HCT116 (cell line): ENCODE results near the gene GATAD2A. TPM values are rescaled to one million over a fixed set of nuclear protein-coding genes. Genes with fewer than 3 reads are reported as not detected.

ENCODE experiments used
- ATAC-seq: fragments of 200-7000 bp; cut with Tn5 transposase; 2 replicates; pipeline ENCODE4 v1.9.1; 2020; ENCODE audit warnings: mild to moderate bottlenecking, moderate library complexity
- BruUV-seq: library from RNA; stranded (reverse); fragments of 400-500 nt; replicated peaks from 2 replicates; lab custom pipeline; 2021; lab: Mats Ljungman, UMichigan
- CTCF ChIA-PET: fragments of 300-600 bp; sonication (Branson Sonifier 250); formaldehyde crosslinking; loops from one replicate; lab custom pipeline; 2021; ENCODE audit warnings: antibody characterized with exemption; lab: Charles Lee
- POLR2A ChIA-PET: fragments of 300-600, 350-600 bp; sonication (Branson Sonifier 250); formaldehyde crosslinking; loops from one replicate; lab custom pipeline; 2021; ENCODE audit warnings: antibody characterized with exemption; lab: Charles Lee
- RAD21 ChIA-PET, 2 experiments: fragments of 300-600 bp; sonication (Branson Sonifier 250); formaldehyde crosslinking; loops; one replicate each; lab custom pipeline; 2023; ENCODE audit warnings: low total read pairs in 2 of 2; ENCODE audit not compliant: uncharacterized antibody in 2 of 2, unreplicated experiment in 2 of 2, low non-redundant PET in 1 of 2; lab: Charles Lee
- DNase-seq: peaks from one replicate; pipeline ENCODE4 v3.0.0-alpha.2; 2010; ENCODE audit warnings: low read depth, low spot score
- H2AFZ ChIP-seq: fragments of 200-600 bp; shearing (Covaris generic), sonication (generic); 2 replicates; pipeline ENCODE4 v1.6.1; 2017; ENCODE audit warnings: low read depth, mixed run types, mixed read lengths, antibody characterized with exemption, low read length; ENCODE audit not compliant: poor library complexity, severe bottlenecking
- H3K27ac ChIP-seq: 2 replicates; pipeline ENCODE4 v1.5.1; 2012; ENCODE audit warnings: low read depth, low read length
- H3K27me3 ChIP-seq: fragments of 200-600 bp; sonication (generic); 2 replicates; pipeline ENCODE4 v1.6.1; 2016; ENCODE audit warnings: mixed run types, low read length, mixed read lengths; ENCODE audit not compliant: insufficient read depth
- H3K36me3 ChIP-seq, 2 experiments: fragments of 200-500 bp in 1 of 2; fragments of 200-600 bp in 1 of 2; sonication (Bioruptor generic) in 1 of 2; sonication (generic) in 1 of 2; 2 replicates each; pipeline versions ENCODE4 v1.5.1 to v1.6.1; 2014 to 2016; ENCODE audit warnings: low read length in 2 of 2, inconsistent platforms in 1 of 2, mixed read lengths in 1 of 2, mixed run types in 1 of 2; ENCODE audit not compliant: insufficient read depth in 2 of 2, control insufficient read depth in 1 of 2
- H3K4me1 ChIP-seq, 2 experiments: fragments of 200-600 bp in 1 of 2; sonication (generic) in 1 of 2; 2 replicates each; pipeline versions ENCODE4 v1.5.1 to v1.6.1; 2012 to 2017; ENCODE audit warnings: low read length in 2 of 2, inconsistent platforms in 1 of 2, mild to moderate bottlenecking in 1 of 2, mixed read lengths in 1 of 2, mixed run types in 1 of 2, moderate library complexity in 1 of 2; ENCODE audit not compliant: insufficient read depth in 2 of 2, control insufficient read depth in 1 of 2
- H3K4me2 ChIP-seq: fragments of 200-600 bp; sonication (generic); 2 replicates; pipeline ENCODE4 v1.6.1; 2017; ENCODE audit warnings: mixed run types, low read length, mixed read lengths
- H3K4me3 ChIP-seq, 2 experiments: fragments of 200-600 bp in 1 of 2; sonication (generic) in 1 of 2; replicated peaks in 1 of 2; 2 replicates each; pipeline ENCODE4 v1.5.1; 2011 to 2016; ENCODE audit warnings: low read length in 2 of 2, control low read depth in 1 of 2, low read depth in 1 of 2, mild to moderate bottlenecking in 1 of 2, mixed read lengths in 1 of 2, mixed run types in 1 of 2
- H3K79me2 ChIP-seq: fragments of 200-600 bp; sonication (generic); 2 replicates; pipeline ENCODE4 v1.6.1; 2017; ENCODE audit warnings: mild to moderate bottlenecking, mixed run types, low read length, moderate library complexity, mixed read lengths; ENCODE audit not compliant: insufficient read depth
- H3K9ac ChIP-seq: fragments of 200-600 bp; sonication (generic); 2 replicates; pipeline ENCODE4 v1.6.1; 2016; ENCODE audit warnings: low read length, mixed read lengths
- H3K9me2 ChIP-seq: fragments of 200-600 bp; sonication (generic), shearing (Covaris generic); 2 replicates; pipeline ENCODE4 v1.6.1; 2017; ENCODE audit warnings: mixed run types, mild to moderate bottlenecking, moderate library complexity; ENCODE audit not compliant: insufficient read depth
- H3K9me3 ChIP-seq, 2 experiments: fragments of 200-500 bp in 1 of 2; fragments of 200-600 bp in 1 of 2; sonication (Bioruptor generic) in 1 of 2; sonication (generic) in 1 of 2; 2 replicates each; pipeline ENCODE4 v1.6.1; 2014 to 2017; ENCODE audit warnings: low read length in 2 of 2, mixed read lengths in 2 of 2, inconsistent platforms in 1 of 2, low read depth in 1 of 2, mild to moderate bottlenecking in 1 of 2, mixed run types in 1 of 2, moderate library complexity in 1 of 2; ENCODE audit not compliant: control insufficient read depth in 1 of 2, insufficient read depth in 1 of 2
- H4K20me1 ChIP-seq: fragments of 200-600 bp; sonication (generic), shearing (Covaris generic); 2 replicates; pipeline ENCODE4 v1.6.1; 2017; ENCODE audit warnings: mixed run types, mild to moderate bottlenecking, moderate library complexity; ENCODE audit not compliant: insufficient read depth
- CEBPB ChIP-seq: IDR thresholded peaks from 2 replicates; pipeline ENCODE4 v1.6.1; 2012; ENCODE audit warnings: low read depth
- CTCF ChIP-seq, 3 experiments: fragments of 200-600 bp in 1 of 3; sonication (generic) in 1 of 3; IDR thresholded peaks in 2 of 3; conservative IDR thresholded peaks in 1 of 3; 2 replicates each; pipeline ENCODE4 v1.5.1; 2012 to 2017; ENCODE audit warnings: low read depth in 2 of 3, low read length in 2 of 3, antibody characterized with exemption in 1 of 3, borderline replicate concordance in 1 of 3, control low read depth in 1 of 3, mild to moderate bottlenecking in 1 of 3, mixed read lengths in 1 of 3, mixed run types in 1 of 3, moderate library complexity in 1 of 3; ENCODE audit not compliant: insufficient read depth in 1 of 3
- EZH2phosphoT487 ChIP-seq: fragments of 200-600 bp; IDR thresholded peaks from 2 replicates; pipeline ENCODE4 v1.6.1; 2018; ENCODE audit warnings: antibody characterized with exemption, borderline replicate concordance
- JUND ChIP-seq: IDR thresholded peaks from 2 replicates; pipeline ENCODE4 v1.6.1; 2012
- RAD21 ChIP-seq: IDR thresholded peaks from 2 replicates; pipeline ENCODE4 v1.6.1; 2012; ENCODE audit warnings: low read depth, mild to moderate bottlenecking
- intact Hi-C: fragments of 100-400 bp; cut with micrococcal nuclease; formaldehyde crosslinking; loops from 2 replicates; pipeline ENCODE4 v1.10.0; 2022
- total RNA-seq: library from RNA; stranded (reverse); gene quantifications from one replicate; pipeline ENCODE4 v1.2.1, GENCODE V29; 2021; ENCODE audit not compliant: unreplicated experiment
- TF ChIP-seq, protein P1 (sequence below): IDR thresholded peaks from 2 replicates; pipeline ENCODE4 v1.6.1; 2011; ENCODE audit warnings: mild to moderate bottlenecking, low read length, moderate library complexity; ENCODE audit not compliant: insufficient replicate concordance; ENCODE audit errors: extremely low read depth
- TF ChIP-seq, protein P2 (sequence below): IDR thresholded peaks from 2 replicates; pipeline ENCODE4 v1.6.1; 2012

The GATAD2A gene
- total RNA-seq, 1 experiment from 2014 or later: 130 TPM

DNA sequence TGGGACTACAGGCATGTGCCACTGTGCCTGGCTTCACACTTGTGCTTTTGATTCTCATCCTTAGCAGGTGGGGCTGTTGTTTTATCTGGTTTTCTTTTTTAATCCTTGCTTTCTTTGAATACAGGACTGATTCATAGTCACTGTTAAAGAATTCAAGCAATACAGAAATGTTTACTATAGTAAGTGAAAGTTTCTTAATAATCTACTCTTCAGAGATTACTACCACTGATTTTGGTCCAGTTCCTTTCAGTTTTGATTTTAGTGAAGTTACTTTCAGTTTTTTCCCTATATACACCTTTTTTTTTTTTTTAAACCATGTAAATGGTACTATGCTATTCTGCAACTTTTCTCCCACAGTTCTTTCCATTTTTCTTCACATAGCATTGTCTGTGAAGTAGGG lies 53.6 kb downstream of the GATAD2A start:
- RAD21 ChIA-PET: no interaction called here
- no peak for DNase-seq
- POLR2A ChIA-PET: no interaction called here
- Histone ChIP-seq H3K4me3 (no peak overlapping the region), H3K27ac (no peak overlapping the region), H3K9me3 (no peaks in the 10 kb centered on the region), H3K9me2 (no peaks in the 10 kb centered on the region), H3K9ac (no peak overlapping the region), H3K36me3 (peaks cover 0 to 2% of the 10 kb centered on the region in 2 experiments; a peak in 1 of 4 replicates), H3K79me2 (peaks cover 99% of the 10 kb centered on the region), H4K20me1 (peaks cover 6% of the 10 kb centered on the region; the same call in 1 of the 2 replicates), H3K4me1 (peaks cover 0 to 17% of the 10 kb centered on the region in 2 experiments; a peak in 2 of 4 replicates), H2AFZ (no peak overlapping the region), H3K27me3 (no peaks in the 10 kb centered on the region), H3K4me2 (no peak overlapping the region)
- BruUV-seq: no TSS peak
- CTCF ChIA-PET: no interaction called here
- intact Hi-C loops: no loop called here
- TF ChIP-seq EZH2phosphoT487 (no peak), RAD21 (no peak), CTCF (IDR thresholded peaks at IDR 0.05 in 2 of 3, conservative IDR thresholded peaks at IDR 0.05 in 1 of 3; ENCODE audit: borderline replicate concordance in 1 of 3, insufficient read depth in 1 of 3, low read depth in 2 of 3, low read length in 2 of 3) (no peak), JUND (no peak), CEBPB (no peak)
- TF ChIP-seq, protein P1, sequence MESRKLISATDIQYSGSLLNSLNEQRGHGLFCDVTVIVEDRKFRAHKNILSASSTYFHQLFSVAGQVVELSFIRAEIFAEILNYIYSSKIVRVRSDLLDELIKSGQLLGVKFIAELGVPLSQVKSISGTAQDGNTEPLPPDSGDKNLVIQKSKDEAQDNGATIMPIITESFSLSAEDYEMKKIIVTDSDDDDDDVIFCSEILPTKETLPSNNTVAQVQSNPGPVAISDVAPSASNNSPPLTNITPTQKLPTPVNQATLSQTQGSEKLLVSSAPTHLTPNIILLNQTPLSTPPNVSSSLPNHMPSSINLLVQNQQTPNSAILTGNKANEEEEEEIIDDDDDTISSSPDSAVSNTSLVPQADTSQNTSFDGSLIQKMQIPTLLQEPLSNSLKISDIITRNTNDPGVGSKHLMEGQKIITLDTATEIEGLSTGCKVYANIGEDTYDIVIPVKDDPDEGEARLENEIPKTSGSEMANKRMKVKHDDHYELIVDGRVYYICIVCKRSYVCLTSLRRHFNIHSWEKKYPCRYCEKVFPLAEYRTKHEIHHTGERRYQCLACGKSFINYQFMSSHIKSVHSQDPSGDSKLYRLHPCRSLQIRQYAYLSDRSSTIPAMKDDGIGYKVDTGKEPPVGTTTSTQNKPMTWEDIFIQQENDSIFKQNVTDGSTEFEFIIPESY: no peak
- TF ChIP-seq, protein P2, sequence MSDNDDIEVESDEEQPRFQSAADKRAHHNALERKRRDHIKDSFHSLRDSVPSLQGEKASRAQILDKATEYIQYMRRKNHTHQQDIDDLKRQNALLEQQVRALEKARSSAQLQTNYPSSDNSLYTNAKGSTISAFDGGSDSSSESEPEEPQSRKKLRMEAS: no peak
- ATAC-seq: no peak
